OCI-LY1 (cell line): ENCODE data around the gene TMEM151A.

ENCODE experiments used
- H2AFZ ChIP-seq: fragments of 200-600 bp; sonication (generic), shearing (Covaris generic); 2 replicates; pipeline ENCODE4 v1.6.0; 2014; ENCODE audit warnings: antibody characterized with exemption, mild to moderate bottlenecking, low read length
- H3F3A ChIP-seq: fragments of 200-600 bp; sonication (generic), shearing (Covaris generic); 2 replicates; pipeline ENCODE4 v1.6.0; 2014; ENCODE audit warnings: mild to moderate bottlenecking, antibody characterized with exemption, low read length, moderate library complexity; ENCODE audit not compliant: insufficient read depth
- H3K27ac ChIP-seq: fragments of 200-600 bp; sonication (generic); 2 replicates; pipeline ENCODE4 v1.5.1; 2014; ENCODE audit warnings: low read length, mixed run types, mild to moderate bottlenecking, low read depth; ENCODE audit not compliant: poor library complexity, severe bottlenecking
- H3K27me3 ChIP-seq: fragments of 200-600 bp; sonication (generic); 2 replicates; pipeline ENCODE4 v1.6.0; 2014; ENCODE audit warnings: antibody characterized with exemption, mild to moderate bottlenecking, low read length, moderate library complexity; ENCODE audit not compliant: insufficient read depth
- H3K36me3 ChIP-seq: fragments of 200-600 bp; sonication (generic); 2 replicates; pipeline ENCODE4 v1.6.1; 2014; ENCODE audit warnings: mild to moderate bottlenecking, antibody characterized with exemption, low read length, moderate library complexity, mixed read lengths; ENCODE audit not compliant: insufficient read depth
- H3K4me1 ChIP-seq: fragments of 200-600 bp; sonication (generic); 2 replicates; pipeline ENCODE4 v1.5.1; 2014; ENCODE audit warnings: mild to moderate bottlenecking, low read length, moderate library complexity; ENCODE audit not compliant: insufficient read depth, severe bottlenecking
- H3K4me2 ChIP-seq: fragments of 200-600 bp; sonication (generic), shearing (Covaris generic); 2 replicates; pipeline ENCODE4 v1.6.1; 2014; ENCODE audit warnings: low read length
- H3K4me3 ChIP-seq: fragments of 200-600 bp; sonication (generic); 2 replicates; pipeline ENCODE4 v1.5.1; 2014; ENCODE audit warnings: low read length, low read depth, mild to moderate bottlenecking, mixed read lengths; ENCODE audit not compliant: poor library complexity, severe bottlenecking
- H3K79me2 ChIP-seq: fragments of 200-600 bp; shearing (Covaris generic); 2 replicates; pipeline ENCODE4 v1.6.1; 2016; ENCODE audit warnings: mixed run types, low read length, mixed read lengths; ENCODE audit not compliant: insufficient read depth
- H3K9ac ChIP-seq: fragments of 200-600 bp; sonication (generic), shearing (Covaris generic); 2 replicates; pipeline ENCODE4 v1.6.1; 2014; ENCODE audit warnings: mild to moderate bottlenecking, low read length, mixed read lengths
- H3K9me2 ChIP-seq: fragments of 200-600 bp; sonication (generic), shearing (Covaris generic); 2 replicates; pipeline ENCODE4 v1.6.1; 2014; ENCODE audit warnings: low read depth, mild to moderate bottlenecking, low read length, mixed read lengths
- H3K9me3 ChIP-seq: fragments of 200-600 bp; shearing (Covaris generic); 2 replicates; pipeline ENCODE4 v1.6.1; 2014; ENCODE audit warnings: low read length, mixed read lengths
- H4K20me1 ChIP-seq: fragments of 200-600 bp; sonication (generic), shearing (Covaris generic); 2 replicates; pipeline ENCODE4 v1.6.0; 2016; ENCODE audit warnings: mild to moderate bottlenecking, low read length; ENCODE audit not compliant: insufficient read depth
- EZH2 ChIP-seq: fragments of 200-600 bp; sonication (generic), shearing (Covaris generic); IDR thresholded peaks from 2 replicates; pipeline ENCODE4 v1.8.0; 2017; ENCODE audit warnings: borderline replicate concordance, mixed run types, mild to moderate bottlenecking, antibody characterized with exemption, low read length, moderate library complexity, mixed read lengths
- TF ChIP-seq, protein P1 (sequence below): fragments of 200-600 bp; sonication (generic), shearing (Covaris generic); IDR thresholded peaks from 2 replicates; pipeline ENCODE4 v1.5.1; 2017; ENCODE audit warnings: mild to moderate bottlenecking, antibody characterized with exemption, low read length, moderate library complexity, mixed read lengths

TMEM151A gene

DNA sequence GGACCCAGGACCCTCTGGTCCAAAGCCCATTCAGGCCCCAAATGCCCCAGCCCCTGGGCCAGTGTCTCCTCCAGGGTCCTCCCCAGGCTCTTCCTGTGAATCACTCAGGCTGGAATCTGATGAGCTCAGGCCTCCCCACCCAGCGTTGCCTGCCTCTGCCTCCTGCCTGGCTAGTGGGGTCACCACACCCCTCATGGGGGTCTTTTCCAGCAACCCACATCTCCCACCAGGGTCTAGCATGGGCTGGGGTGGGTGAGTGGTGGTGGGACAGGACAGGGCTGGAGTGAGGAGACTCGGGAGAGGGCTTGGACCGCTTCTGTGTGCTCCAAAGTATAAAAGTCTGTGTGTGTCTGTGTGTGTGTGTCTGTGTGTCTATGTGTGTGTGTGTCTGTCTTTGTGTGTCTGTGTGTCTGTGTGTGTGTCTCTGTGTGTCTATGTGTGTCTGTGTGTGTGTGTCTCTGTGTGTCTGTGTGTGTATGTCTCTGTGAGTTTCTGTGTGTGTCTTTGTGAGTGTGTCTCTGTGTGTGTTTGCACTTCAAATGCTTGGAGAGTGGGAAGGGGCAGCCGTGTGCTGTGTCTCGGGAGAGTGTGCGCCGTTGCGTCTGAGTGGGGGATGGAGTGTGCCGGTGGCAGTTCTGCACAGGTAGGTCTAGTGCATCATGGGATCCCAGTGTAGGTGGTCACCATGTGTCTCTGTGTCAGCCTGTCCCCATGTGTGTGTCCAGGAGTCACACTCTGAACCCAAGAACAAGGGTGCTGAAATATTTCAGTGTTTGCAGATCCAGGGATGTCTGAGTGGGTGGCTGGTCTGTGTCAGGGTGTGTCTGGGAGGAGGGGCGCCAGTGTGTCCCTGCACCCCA, 35.7 kb downstream of the TMEM151A start:
- H3K27me3 ChIP-seq: peaks cover 8% of the 10 kb centered on the region
- peaks cover 29% of the 10 kb centered on the region for H3K4me1 ChIP-seq
- H2AFZ ChIP-seq: no peak overlapping the region
- no peaks in the 10 kb centered on the region for H3K36me3 ChIP-seq
- H3K27ac ChIP-seq: no peak overlapping the region
- no peak overlapping the region for H3K9ac ChIP-seq
- no peak for TF ChIP-seq EZH2
- TF ChIP-seq, protein P1, sequence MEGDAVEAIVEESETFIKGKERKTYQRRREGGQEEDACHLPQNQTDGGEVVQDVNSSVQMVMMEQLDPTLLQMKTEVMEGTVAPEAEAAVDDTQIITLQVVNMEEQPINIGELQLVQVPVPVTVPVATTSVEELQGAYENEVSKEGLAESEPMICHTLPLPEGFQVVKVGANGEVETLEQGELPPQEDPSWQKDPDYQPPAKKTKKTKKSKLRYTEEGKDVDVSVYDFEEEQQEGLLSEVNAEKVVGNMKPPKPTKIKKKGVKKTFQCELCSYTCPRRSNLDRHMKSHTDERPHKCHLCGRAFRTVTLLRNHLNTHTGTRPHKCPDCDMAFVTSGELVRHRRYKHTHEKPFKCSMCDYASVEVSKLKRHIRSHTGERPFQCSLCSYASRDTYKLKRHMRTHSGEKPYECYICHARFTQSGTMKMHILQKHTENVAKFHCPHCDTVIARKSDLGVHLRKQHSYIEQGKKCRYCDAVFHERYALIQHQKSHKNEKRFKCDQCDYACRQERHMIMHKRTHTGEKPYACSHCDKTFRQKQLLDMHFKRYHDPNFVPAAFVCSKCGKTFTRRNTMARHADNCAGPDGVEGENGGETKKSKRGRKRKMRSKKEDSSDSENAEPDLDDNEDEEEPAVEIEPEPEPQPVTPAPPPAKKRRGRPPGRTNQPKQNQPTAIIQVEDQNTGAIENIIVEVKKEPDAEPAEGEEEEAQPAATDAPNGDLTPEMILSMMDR: no peak
- H3K4me3 ChIP-seq: no peak overlapping the region
- no peaks in the 10 kb centered on the region for H4K20me1 ChIP-seq
- H3K9me3 ChIP-seq: no peaks in the 10 kb centered on the region
- H3K79me2 ChIP-seq: no peaks in the 10 kb centered on the region
- H3F3A ChIP-seq: no peaks in the 10 kb centered on the region
- H3K9me2 ChIP-seq: no peaks in the 10 kb centered on the region
- H3K4me2 ChIP-seq: no peak overlapping the region

DNA sequence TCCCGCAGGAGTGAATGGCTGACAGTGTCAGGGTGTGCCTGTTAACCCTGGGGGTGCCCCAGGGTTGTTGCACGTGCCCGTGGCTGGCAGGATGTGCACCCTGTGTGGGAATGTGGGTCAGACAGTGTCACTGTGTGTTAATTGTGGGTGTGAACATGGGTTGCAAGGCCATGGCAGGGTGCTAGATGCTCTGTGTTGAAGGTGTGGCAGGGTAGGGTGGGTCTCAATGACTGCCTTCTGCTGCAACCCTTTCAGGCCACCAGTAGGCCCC, 36.3 kb downstream of the TMEM151A start:
- no peak overlapping the region for H2AFZ ChIP-seq
- peaks cover 26% of the 10 kb centered on the region for H3K4me1 ChIP-seq
- H4K20me1 ChIP-seq: no peaks in the 10 kb centered on the region
- no peaks in the 10 kb centered on the region for H3K9me2 ChIP-seq
- no peak overlapping the region for H3K4me2 ChIP-seq
- no peaks in the 10 kb centered on the region for H3K9me3 ChIP-seq
- no peak overlapping the region for H3K4me3 ChIP-seq
- no peak for TF ChIP-seq EZH2
- TF ChIP-seq, protein P1: no peak
- H3F3A ChIP-seq: no peaks in the 10 kb centered on the region
- H3K9ac ChIP-seq: no peak overlapping the region
- no peak overlapping the region for H3K27ac ChIP-seq
- no peaks in the 10 kb centered on the region for H3K36me3 ChIP-seq
- no peaks in the 10 kb centered on the region for H3K79me2 ChIP-seq
- H3K27me3 ChIP-seq: peaks cover 8% of the 10 kb centered on the region

DNA sequence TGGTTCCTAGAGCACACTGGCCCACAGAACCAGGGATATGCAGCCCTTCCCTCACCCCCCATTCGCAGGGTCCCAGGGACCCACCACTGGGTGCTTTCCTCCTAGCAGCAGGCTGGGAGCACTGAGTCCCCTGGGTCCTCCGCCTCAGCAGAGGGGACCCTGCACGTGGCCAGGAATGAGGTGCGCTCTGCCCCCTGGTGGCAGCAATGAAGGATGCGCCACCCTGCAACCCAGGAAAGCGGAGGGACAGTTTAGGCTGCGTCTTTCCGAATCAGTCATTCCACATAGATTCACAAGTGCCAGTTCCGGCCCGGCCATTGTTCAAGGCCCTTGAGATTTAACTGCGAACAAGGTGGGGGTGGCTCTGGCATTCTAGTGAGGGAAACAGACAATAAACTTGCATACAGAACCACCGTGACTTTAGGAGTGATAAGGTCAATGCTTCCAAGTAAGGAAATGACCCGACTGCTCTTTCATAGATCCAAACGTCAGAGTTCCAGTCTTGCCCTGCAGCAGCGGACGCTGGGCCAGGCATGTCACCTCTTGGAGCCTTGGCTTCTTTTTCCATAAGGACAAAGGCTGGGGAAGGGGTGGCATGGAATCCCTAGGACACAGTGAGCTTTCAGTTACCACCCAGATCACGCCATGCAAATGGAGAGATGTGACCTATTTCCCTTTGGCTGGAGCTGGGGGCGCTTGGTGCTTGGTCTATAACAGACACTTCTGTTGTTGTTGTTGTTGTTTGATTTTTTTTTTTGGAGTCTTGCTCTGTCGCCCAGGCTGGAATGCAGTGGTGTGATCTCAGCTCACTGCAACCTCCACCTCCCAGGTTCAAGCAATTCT, 36.8 kb downstream of the TMEM151A start:
- peaks cover 26% of the 10 kb centered on the region for H3K4me1 ChIP-seq
- no peak overlapping the region; the same call in 1 of the 2 replicates for H3K9ac ChIP-seq
- H3K4me3 ChIP-seq: no peak overlapping the region
- H3K9me3 ChIP-seq: no peaks in the 10 kb centered on the region
- no peaks in the 10 kb centered on the region for H3K79me2 ChIP-seq
- no peak for TF ChIP-seq EZH2
- TF ChIP-seq, protein P1: peak; percentile 92
- H4K20me1 ChIP-seq: no peaks in the 10 kb centered on the region
- no peaks in the 10 kb centered on the region for H3K9me2 ChIP-seq
- H3K27ac ChIP-seq: no peak overlapping the region
- peak overlapping the region; percentile 45; the same call in 1 of the 2 replicates for H3K4me2 ChIP-seq
- H3F3A ChIP-seq: no peaks in the 10 kb centered on the region
- peaks cover 8% of the 10 kb centered on the region for H3K27me3 ChIP-seq
- no peaks in the 10 kb centered on the region for H3K36me3 ChIP-seq
- no peak overlapping the region for H2AFZ ChIP-seq
